Right forelimb (tissue), 1 donor: ENCODE results near the gene LRP2.

Experiments used
- DNase-seq: peaks from one replicate; pipeline ENCODE4 v3.0.0-alpha.2; 2018

The LRP2 gene

GRCh38 chr2:169086893-169087467 lies 275.4 kb downstream of the LRP2 start:
- DNase-seq, result no peak

- DNase-seq, result no peak
These were observed 279.3 kb downstream of the LRP2 start for GRCh38 chr2:169082995-169083394.

- DNase-seq, result no peak
These were observed 280.8 kb downstream of the LRP2 start for GRCh38 chr2:169081551-169081950.

DNA sequence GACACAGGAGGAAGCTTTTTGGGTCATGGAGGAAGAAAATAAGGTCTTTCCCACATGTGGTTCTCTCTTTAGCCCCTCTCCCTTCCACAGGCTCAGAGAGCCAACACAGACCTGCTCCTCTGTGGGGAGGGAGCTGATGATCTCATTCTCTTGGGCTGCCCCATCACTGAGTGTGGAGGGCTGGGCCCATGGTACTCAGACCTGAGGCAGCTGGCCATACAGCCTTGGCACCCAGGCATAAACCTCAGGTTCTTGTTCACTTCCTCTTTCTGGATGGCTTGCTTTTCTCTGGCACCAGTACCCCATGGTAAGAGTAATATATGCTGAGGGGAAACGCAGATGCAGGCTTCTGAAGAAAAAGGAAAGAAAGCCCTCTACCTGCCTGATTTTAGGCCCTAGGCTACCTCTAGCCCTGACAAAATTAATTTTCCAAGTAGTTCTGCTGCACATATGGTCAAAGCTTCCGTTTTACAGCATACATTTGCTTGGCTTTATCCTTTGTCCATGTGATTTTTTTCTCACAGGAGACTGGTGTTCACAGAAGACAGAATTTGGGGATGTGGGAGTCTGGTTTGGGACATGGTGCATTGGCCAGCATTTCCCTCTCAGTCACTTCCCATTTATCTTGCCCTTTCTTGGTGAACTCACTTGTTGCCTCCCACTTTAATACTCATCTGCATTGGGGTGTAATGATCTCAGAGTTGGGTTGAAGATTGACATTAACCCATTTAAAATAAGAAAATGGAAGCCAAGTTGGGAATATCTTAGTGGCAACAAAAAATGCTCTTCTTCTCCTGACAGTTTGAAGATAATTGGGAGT lies 281.9 kb downstream of the LRP2 start:
- DNase-seq, result no peak

GRCh38 chr2:169077674-169078240 lies 284.6 kb downstream of the LRP2 start:
- DNase-seq, result no peak
